Parathyroid adenoma (tissue), 2 donors: ENCODE data around the gene ANKRD40CL.

Source experiments
- H2AFZ ChIP-seq: fragments of 300-600 bp; sonication (generic); one replicate; pipeline ENCODE4 v1.7.0; 2017; ENCODE audit warnings: antibody characterized with exemption, mild to moderate bottlenecking
- H3K27ac ChIP-seq: fragments of 300-600 bp; sonication (generic); one replicate; pipeline ENCODE4 v1.7.0; 2017
- H3K27me3 ChIP-seq: fragments of 300-600 bp; sonication (generic); one replicate; pipeline ENCODE4 v1.7.0; 2017; ENCODE audit warnings: low read length; ENCODE audit not compliant: control insufficient read depth, insufficient read depth
- H3K36me3 ChIP-seq: fragments of 300-600 bp; sonication (generic); one replicate; pipeline ENCODE4 v1.7.0; 2017; ENCODE audit warnings: low read length; ENCODE audit not compliant: control insufficient read depth, insufficient read depth
- H3K4me1 ChIP-seq: fragments of 300-600 bp; sonication (generic); one replicate; pipeline ENCODE4 v1.7.0; 2017; ENCODE audit warnings: control low read depth
- H3K4me2 ChIP-seq: fragments of 300-600 bp; sonication (generic); one replicate; pipeline ENCODE4 v1.7.0; 2017; ENCODE audit warnings: low read length
- H3K4me3 ChIP-seq: fragments of 300-600 bp; sonication (generic); one replicate; pipeline ENCODE4 v1.7.0; 2017; ENCODE audit warnings: low read depth, low read length
- H3K79me2 ChIP-seq: fragments of 300-600 bp; sonication (generic); one replicate; pipeline ENCODE4 v1.7.0; 2017; ENCODE audit warnings: control low read depth
- H3K9ac ChIP-seq: fragments of 300-600 bp; sonication (generic); one replicate; pipeline ENCODE4 v1.7.0; 2017; ENCODE audit warnings: mild to moderate bottlenecking
- H3K9me3 ChIP-seq: fragments of 300-600 bp; sonication (generic); one replicate; pipeline ENCODE4 v1.7.0; 2017; ENCODE audit warnings: low read length; ENCODE audit not compliant: control insufficient read depth
- CTCF ChIP-seq: fragments of 300-600 bp; sonication (generic); IDR thresholded peaks from one replicate; pipeline ENCODE4 v1.7.0; 2017; ENCODE audit warnings: antibody characterized with exemption, mild to moderate bottlenecking
- donor health status: primary hyperparathyroidism.

The ANKRD40CL gene

GRCh38 chr17:50798424-50799288 is 31.3 kb upstream of the ANKRD40CL start:
- Histone ChIP-seq H3K27ac (no peak overlapping the region), H3K4me3 (no peak overlapping the region), H3K27me3 (no peaks in the 10 kb centered on the region), H3K4me1 (no peaks in the 10 kb centered on the region), H3K79me2 (no peaks in the 10 kb centered on the region), H3K9ac (no peak overlapping the region), H3K36me3 (no peaks in the 10 kb centered on the region), H2AFZ (no peak overlapping the region), H3K4me2 (no peak overlapping the region), H3K9me3 (no peaks in the 10 kb centered on the region)
- no peak for TF ChIP-seq CTCF

- H3K9ac ChIP-seq: no peak overlapping the region
- TF ChIP-seq CTCF: no peak
- no peaks in the 10 kb centered on the region for H3K9me3 ChIP-seq
- no peaks in the 10 kb centered on the region for H3K4me1 ChIP-seq
- H3K27ac ChIP-seq: no peak overlapping the region
- no peaks in the 10 kb centered on the region for H3K36me3 ChIP-seq
- no peaks in the 10 kb centered on the region for H3K27me3 ChIP-seq
- H3K4me3 ChIP-seq: no peak overlapping the region
- peak overlapping the region; percentile 8 for H2AFZ ChIP-seq
- H3K4me2 ChIP-seq: no peak overlapping the region
- no peaks in the 10 kb centered on the region for H3K79me2 ChIP-seq
These were observed 30.0 kb upstream of the ANKRD40CL start for GRCh38 chr17:50797135-50797810.

GRCh38 chr17:50794361-50794760 is 27.0 kb upstream of the ANKRD40CL start:
- no peaks in the 10 kb centered on the region for H3K27me3 ChIP-seq
- no peak overlapping the region for H3K4me2 ChIP-seq
- no peak overlapping the region for H2AFZ ChIP-seq
- no peak overlapping the region for H3K27ac ChIP-seq
- no peak overlapping the region for H3K4me3 ChIP-seq
- no peaks in the 10 kb centered on the region for H3K79me2 ChIP-seq
- TF ChIP-seq CTCF: no peak
- H3K4me1 ChIP-seq: no peaks in the 10 kb centered on the region
- no peaks in the 10 kb centered on the region for H3K9me3 ChIP-seq
- H3K36me3 ChIP-seq: no peaks in the 10 kb centered on the region
- H3K9ac ChIP-seq: no peak overlapping the region

- Histone ChIP-seq H3K27me3 (no peaks in the 10 kb centered on the region), H2AFZ (no peak overlapping the region), H3K27ac (no peak overlapping the region), H3K9me3 (no peaks in the 10 kb centered on the region), H3K9ac (no peak overlapping the region), H3K36me3 (no peaks in the 10 kb centered on the region), H3K4me2 (no peak overlapping the region), H3K4me1 (no peaks in the 10 kb centered on the region), H3K79me2 (no peaks in the 10 kb centered on the region), H3K4me3 (no peak overlapping the region)
- no peak for TF ChIP-seq CTCF
These were observed 25.7 kb upstream of the ANKRD40CL start for GRCh38 chr17:50793007-50793406.
